ENCODE results near the gene CAP2. TPM values are rescaled to one million over a fixed set of nuclear protein-coding genes. Genes with fewer than 3 reads are reported as not detected.

Gene CAP2
- total RNA-seq, 1 experiment from 2014 or later = 11.5 TPM

GRCh38 chr6:17360564-17360963 is 32.8 kb upstream of the CAP2 start:
- no peak overlapping the region for H3K4ac ChIP-seq (ENCODE audit: low read depth, low read length)
- no peak overlapping the region for H3K56ac ChIP-seq (ENCODE audit: insufficient read length, low read depth, low read length)
- H3T11ph ChIP-seq (ENCODE audit: low read length) = no peak overlapping the region
- no peaks in the 10 kb centered on the region for H3K23me2 ChIP-seq (ENCODE audit: insufficient read length, low read depth, low read length, poor library complexity, severe bottlenecking)
- H3K79me2 ChIP-seq (ENCODE audit: insufficient read depth, low read length) = no peaks in the 10 kb centered on the region
- H3K9me3 Mint-ChIP-seq = no peaks in the 10 kb centered on the region; a peak in 2 of 5 replicates
- H3K27ac Mint-ChIP-seq = no peak overlapping the region
- no peaks in the 10 kb centered on the region for H3K27me3 ChIP-seq (ENCODE audit: insufficient read depth, low read length)
- H2BK120ac ChIP-seq (ENCODE audit: low read depth, low read length, poor library complexity, severe bottlenecking) = no peak overlapping the region
- no peaks in the 10 kb centered on the region for H3K79me1 ChIP-seq (ENCODE audit: insufficient read depth, low read depth, low read length, poor library complexity, severe bottlenecking)
- TF ChIP-seq CTCF (conservative IDR thresholded peaks at IDR 0.05) = no peak
- H3K27ac ChIP-seq (ENCODE audit: insufficient read length, low read depth, low read length) = no peak overlapping the region
- H3K27me3 Mint-ChIP-seq (ENCODE audit: low read depth) = no peaks in the 10 kb centered on the region
- H3K36me3 Mint-ChIP-seq (ENCODE audit: insufficient read depth in 1 of 3, low read depth in 3 of 3) = no peaks in the 10 kb centered on the region; a peak in 1 of 7 replicates
- H3K4me2 ChIP-seq (ENCODE audit: insufficient read depth, insufficient read length, low read length) = no peak overlapping the region
- H2AK5ac ChIP-seq (ENCODE audit: insufficient read length, low read length) = no peak overlapping the region
- no peak overlapping the region for H4K8ac ChIP-seq (replicated peaks; ENCODE audit: insufficient read length, low read depth, low read length)
- H2BK12ac ChIP-seq (ENCODE audit: insufficient read length, low read depth, low read length) = no peak overlapping the region
- H3K23ac ChIP-seq (ENCODE audit: insufficient read length, low read depth, low read length) = no peak overlapping the region
- H3K9ac ChIP-seq (ENCODE audit: extremely low read depth, insufficient read length, low read length) = no peak overlapping the region
- no peak overlapping the region for H2BK5ac ChIP-seq (ENCODE audit: insufficient read length, low read length)
- H2AFZ ChIP-seq (ENCODE audit: low read length) = no peak overlapping the region
- DNase-seq = no peak
- no peaks in the 10 kb centered on the region for H3K4me1 Mint-ChIP-seq
- no peak overlapping the region for H2BK20ac ChIP-seq (ENCODE audit: low read depth, low read length, poor library complexity, severe bottlenecking)
- no peak overlapping the region for H4K91ac ChIP-seq (ENCODE audit: insufficient read length, low read depth, low read length)
- no peaks in the 10 kb centered on the region for H4K20me1 ChIP-seq (ENCODE audit: control insufficient read depth, insufficient read depth, insufficient read length)
- H3K4me3 Mint-ChIP-seq = no peak overlapping the region
- H3K9me3 ChIP-seq (ENCODE audit: control insufficient read depth, low read depth, low read length) = no peaks in the 10 kb centered on the region
- no CpG with 5 or more reads among the region's 4 CpGs for WGBS (ENCODE audit: extremely low coverage, insufficient read length, low lambda C conversion rate)
- H3K18ac ChIP-seq (ENCODE audit: insufficient read length, low read depth, low read length) = no peak overlapping the region
- H4K5ac ChIP-seq (ENCODE audit: insufficient read length, low read depth, low read length) = no peak overlapping the region
- no peak overlapping the region for H2BK15ac ChIP-seq (ENCODE audit: low read depth, low read length)
- no peak overlapping the region for H3K14ac ChIP-seq (ENCODE audit: insufficient read depth, low read length)
- no peaks in the 10 kb centered on the region for H3K4me1 ChIP-seq (ENCODE audit: insufficient read depth, low read length)
